ENCODE results near the gene CMTR1.

Gene CMTR1

DNA sequence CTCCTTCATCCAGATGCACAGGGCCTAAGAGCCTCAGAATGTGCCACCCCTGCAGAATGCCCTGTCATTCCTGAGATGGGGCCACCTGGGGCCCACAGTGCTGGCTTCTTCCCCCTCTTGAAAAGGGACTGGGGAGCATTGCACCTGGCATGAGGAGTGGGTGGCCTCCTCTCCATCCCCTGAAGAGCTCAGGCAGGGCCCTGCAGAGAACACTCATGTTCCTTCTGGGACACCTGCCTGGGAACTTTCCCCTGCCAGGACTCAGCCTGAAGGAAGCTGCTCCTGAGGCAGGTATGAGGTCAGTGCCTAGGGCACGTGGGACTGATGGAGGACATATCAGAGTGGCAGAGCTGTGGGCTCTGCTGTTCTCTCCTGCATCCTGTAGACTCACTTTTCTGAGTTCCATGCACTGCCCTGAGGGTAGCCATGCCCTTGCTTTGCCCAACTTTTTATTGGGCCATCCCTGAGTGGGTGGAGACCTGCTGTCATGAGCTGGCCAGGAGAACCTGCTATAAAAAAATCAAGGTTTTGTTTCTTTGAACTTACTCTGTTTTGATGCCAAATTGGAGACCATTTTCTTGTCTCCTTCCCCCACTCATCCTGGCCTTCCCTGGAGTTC lies 47.2 kb downstream of the CMTR1 start:
- TF ChIP-seq MYC (IDR thresholded peaks at IDR 0.05; ENCODE audit: low read depth, low read length) (no peak), MAX (IDR thresholded peaks at IDR 0.05; ENCODE audit: low read depth, low read length) (no peak), POLR2A (IDR thresholded peaks at IDR 0.05; ENCODE audit: extremely low read depth, insufficient read length) (no peak)
- TF ChIP-seq, protein P1, sequence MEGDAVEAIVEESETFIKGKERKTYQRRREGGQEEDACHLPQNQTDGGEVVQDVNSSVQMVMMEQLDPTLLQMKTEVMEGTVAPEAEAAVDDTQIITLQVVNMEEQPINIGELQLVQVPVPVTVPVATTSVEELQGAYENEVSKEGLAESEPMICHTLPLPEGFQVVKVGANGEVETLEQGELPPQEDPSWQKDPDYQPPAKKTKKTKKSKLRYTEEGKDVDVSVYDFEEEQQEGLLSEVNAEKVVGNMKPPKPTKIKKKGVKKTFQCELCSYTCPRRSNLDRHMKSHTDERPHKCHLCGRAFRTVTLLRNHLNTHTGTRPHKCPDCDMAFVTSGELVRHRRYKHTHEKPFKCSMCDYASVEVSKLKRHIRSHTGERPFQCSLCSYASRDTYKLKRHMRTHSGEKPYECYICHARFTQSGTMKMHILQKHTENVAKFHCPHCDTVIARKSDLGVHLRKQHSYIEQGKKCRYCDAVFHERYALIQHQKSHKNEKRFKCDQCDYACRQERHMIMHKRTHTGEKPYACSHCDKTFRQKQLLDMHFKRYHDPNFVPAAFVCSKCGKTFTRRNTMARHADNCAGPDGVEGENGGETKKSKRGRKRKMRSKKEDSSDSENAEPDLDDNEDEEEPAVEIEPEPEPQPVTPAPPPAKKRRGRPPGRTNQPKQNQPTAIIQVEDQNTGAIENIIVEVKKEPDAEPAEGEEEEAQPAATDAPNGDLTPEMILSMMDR (IDR thresholded peaks at IDR 0.05; ENCODE audit: low read depth, low read length): no peak
- no peak for DNase-seq (ENCODE audit: low read depth)
- no peak overlapping the region for H3K4me3 ChIP-seq (ENCODE audit: low read depth, low read length)

GRCh38 chr6:37480951-37481534 lies 48.0 kb downstream of the CMTR1 start:
- DNase-seq (ENCODE audit: low read depth): no peak
- H3K4me3 ChIP-seq (ENCODE audit: low read depth, low read length): no peak overlapping the region
- no peak for TF ChIP-seq MAX (IDR thresholded peaks at IDR 0.05; ENCODE audit: low read depth, low read length)
- TF ChIP-seq POLR2A (IDR thresholded peaks at IDR 0.05; ENCODE audit: extremely low read depth, insufficient read length): no peak
- TF ChIP-seq MYC (IDR thresholded peaks at IDR 0.05; ENCODE audit: low read depth, low read length): no peak
- TF ChIP-seq, protein P1 (IDR thresholded peaks at IDR 0.05; ENCODE audit: low read depth, low read length): no peak

- no peak for DNase-seq (ENCODE audit: low read depth)
- H3K4me3 ChIP-seq (ENCODE audit: low read depth, low read length): no peak overlapping the region
- TF ChIP-seq MYC (IDR thresholded peaks at IDR 0.05; ENCODE audit: low read depth, low read length): no peak
- no peak for TF ChIP-seq POLR2A (IDR thresholded peaks at IDR 0.05; ENCODE audit: extremely low read depth, insufficient read length)
- TF ChIP-seq, protein P1 (IDR thresholded peaks at IDR 0.05; ENCODE audit: low read depth, low read length): no peak
- no peak for TF ChIP-seq MAX (IDR thresholded peaks at IDR 0.05; ENCODE audit: low read depth, low read length)
Observed at GRCh38 chr6:37481711-37482605, 48.9 kb downstream of the CMTR1 start.

DNA sequence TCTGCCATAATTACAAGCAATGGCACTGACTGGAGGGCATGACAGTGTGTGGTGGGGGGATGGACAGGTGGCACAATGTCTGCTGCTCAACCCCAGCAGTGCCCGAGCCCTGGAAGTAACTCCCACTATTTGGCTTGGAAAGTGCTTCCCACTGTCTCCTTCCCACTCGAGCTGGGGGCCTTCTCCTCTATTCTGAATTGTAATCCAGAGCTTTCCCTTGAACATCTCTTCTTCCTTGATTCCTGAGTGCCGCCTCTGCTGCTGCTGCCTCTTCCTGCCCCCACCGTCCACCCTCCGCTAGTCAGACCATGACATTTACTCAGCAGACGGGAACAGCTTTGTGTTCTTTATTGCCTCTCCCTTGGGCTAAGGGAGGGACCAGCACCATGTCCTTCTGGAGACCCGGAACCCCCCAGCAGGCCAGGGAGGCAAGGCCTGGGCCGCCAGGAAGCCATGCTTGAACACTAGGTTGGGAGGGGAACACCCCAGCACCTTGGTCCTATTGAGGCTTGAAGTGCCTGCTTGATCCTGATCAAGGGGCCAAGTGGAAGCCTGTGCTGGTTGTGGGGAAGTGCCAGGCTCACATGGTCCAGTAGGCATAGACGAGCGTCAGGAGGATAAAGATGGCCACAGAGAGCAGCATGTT lies 49.7 kb downstream of the CMTR1 start:
- no peak overlapping the region for H3K4me3 ChIP-seq (ENCODE audit: low read depth, low read length)
- TF ChIP-seq POLR2A (IDR thresholded peaks at IDR 0.05; ENCODE audit: extremely low read depth, insufficient read length): no peak
- TF ChIP-seq, protein P1 (IDR thresholded peaks at IDR 0.05; ENCODE audit: low read depth, low read length): no peak
- no peak for TF ChIP-seq MAX (IDR thresholded peaks at IDR 0.05; ENCODE audit: low read depth, low read length)
- no peak for TF ChIP-seq MYC (IDR thresholded peaks at IDR 0.05; ENCODE audit: low read depth, low read length)
- DNase-seq (ENCODE audit: low read depth): no peak

GRCh38 chr6:37483252-37483901 lies 50.4 kb downstream of the CMTR1 start:
- no peak overlapping the region for H3K4me3 ChIP-seq (ENCODE audit: low read depth, low read length)
- DNase-seq (ENCODE audit: low read depth): no peak
- TF ChIP-seq MYC (IDR thresholded peaks at IDR 0.05; ENCODE audit: low read depth, low read length) (no peak), MAX (IDR thresholded peaks at IDR 0.05; ENCODE audit: low read depth, low read length) (no peak), POLR2A (IDR thresholded peaks at IDR 0.05; ENCODE audit: extremely low read depth, insufficient read length) (no peak)
- TF ChIP-seq, protein P1 (IDR thresholded peaks at IDR 0.05; ENCODE audit: low read depth, low read length): no peak
